ENCODE data around the gene LDAH.
A peak's percentile ranks its signal among the peaks of the same experiment; 100 is the strongest.
"Not testable (repeated sequence)": the region's sequence is repeated elsewhere in the genome, so short reads cannot be mapped to it uniquely, and the experiment has no call there.

LDAH gene

DNA sequence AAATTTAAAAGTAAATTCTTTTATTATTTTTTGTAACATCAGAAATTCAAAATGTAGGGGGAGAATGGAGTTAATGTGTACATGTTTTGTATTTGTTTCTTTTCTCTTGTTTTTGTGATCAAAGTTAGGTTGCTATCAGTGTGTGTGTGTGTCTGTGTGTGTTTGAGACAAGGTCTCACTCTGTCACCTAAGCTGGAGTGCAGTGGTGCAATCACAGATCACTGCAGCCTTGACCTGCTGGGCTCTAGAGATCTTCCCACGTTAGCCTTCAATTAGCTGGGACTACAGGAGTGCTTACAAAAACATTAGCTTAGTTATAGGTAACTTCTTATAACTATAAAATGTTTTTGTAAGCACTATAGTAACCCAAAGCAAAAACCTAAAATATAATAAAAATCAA, 105.3 kb downstream of the LDAH start:
- no peak for DNase-seq

DNA sequence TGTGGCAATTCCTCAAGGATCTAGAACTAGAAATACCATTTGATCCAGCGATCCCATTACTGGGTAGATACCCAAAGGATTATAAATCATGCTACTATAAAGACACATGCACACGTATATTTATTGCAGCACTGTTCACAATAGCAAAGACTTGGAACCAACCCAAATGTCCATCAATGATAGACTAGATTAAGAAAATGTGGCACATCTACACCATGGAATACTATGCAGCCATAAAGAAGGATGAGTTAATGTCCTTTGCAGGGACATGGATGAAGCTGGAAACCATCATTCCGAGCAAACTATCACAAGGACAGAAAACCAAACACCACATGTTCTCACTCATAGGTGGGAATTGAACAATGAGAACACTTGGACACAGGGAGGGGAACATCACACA, 106.7 kb downstream of the LDAH start:
- not testable (repeated sequence) for DNase-seq

DNA sequence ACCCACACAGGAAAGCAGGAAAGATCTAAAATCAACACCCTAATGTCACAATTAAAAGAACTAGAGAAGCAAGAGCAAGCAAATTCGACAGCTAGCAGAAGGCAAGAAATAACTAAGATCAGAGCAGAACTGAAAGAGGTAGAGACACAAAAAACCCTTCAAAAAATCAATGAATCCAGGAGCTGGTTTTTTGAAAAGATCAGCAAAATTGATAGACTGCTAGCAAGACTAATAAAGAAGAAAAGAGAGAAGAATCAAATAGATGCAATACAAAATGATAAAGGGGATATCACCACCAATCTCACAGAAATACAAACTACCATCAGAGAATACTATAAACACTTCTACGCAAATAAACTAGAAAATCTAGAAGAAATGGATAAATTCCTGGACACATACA, 108.5 kb downstream of the LDAH start:
- DNase-seq = not testable (repeated sequence)

DNA sequence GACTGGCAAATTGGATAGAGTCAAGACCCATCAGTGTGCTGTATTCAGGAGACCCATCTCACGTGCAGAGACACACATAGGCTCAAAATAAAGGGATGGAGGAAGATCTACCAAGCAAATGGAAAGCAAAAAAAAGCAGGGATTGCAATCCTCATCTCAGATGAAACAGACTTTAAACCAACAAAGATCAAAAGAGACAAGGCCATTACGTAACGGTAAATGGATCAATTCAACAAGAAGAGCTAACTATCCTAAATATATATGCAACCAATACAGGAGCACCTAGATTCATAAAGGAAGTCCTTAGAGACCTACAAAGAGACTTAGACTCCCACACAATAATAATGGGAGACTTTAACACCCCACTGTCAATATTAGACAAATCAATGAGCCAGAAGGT, 109.3 kb downstream of the LDAH start:
- DNase-seq = not testable (repeated sequence)

DNA sequence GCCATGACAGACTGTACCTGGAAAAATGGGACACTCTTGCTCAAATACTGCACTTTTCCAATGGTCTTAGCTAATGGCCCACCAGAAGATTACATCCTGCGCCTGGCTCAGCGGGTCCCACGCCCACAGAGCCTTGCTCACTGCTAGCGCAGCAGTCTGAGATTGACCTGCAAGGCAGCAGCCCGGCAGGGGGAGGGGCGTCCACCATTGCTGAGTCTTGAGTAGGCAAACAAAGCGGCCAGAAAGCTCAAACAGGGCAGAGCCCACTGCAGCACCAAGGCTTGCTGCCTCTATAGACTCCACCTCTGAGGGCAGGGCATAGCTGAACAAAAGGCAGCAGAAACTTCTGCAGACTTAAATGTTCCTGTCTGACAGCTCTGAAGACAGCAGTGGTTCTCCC, 111.3 kb downstream of the LDAH start:
- not testable (repeated sequence) for DNase-seq

DNA sequence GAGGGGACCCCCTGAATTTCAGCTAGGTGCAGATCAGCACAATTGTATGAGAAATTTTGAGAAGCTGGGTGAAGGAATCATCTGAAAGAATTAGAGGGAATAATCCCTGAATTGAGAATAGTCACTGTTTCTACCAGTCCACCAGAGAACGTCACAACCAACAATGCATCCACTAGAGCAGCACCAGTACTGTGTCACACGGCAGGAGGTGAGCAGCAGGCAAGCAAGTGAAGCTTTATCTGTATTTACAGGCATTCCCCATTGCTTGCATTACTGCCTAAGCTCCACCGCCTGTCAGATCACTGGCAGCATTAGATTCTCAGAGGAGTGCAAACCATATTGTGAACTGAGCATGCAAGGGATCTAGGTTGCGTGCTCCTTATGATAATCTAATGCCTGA, 115.3 kb downstream of the LDAH start:
- DNase-seq = no peak

DNA sequence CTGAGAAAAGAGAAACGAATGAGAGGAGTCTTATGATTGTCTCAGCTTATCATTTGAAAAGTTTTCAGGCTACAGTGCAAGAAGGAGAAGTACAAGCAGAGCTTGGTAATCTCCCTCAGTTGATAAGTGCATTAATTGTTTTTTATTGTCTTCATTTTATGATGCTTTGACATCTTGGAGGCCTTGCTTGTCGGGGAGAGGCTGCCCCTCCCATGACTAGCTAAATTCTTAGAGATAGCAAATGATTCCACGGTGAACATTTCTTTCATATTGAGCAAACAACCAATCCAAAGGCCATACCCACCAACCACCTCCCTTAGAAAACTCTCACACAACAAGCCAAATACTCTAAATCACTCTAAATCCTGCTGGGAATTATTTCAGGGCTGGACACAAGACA, 116.1 kb downstream of the LDAH start:
- no peak for DNase-seq

DNA sequence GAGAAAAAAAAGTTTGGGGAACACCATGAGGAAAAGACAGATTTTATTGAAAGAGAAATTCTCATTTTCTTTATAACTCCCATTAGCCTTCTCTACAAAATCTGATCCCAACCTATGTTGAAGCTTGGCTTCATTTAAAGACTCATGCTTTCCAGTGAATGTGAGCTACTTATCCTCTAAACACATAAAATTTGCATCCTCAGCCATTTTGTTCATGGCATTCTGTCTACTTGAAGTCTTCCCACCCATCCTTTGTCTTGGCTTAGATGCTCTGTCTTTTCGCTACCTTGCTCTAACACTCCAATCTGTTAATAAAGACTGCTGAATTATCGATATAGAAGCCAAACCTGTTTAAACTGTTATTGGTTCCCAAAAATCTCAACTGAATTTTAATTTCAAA, 116.7 kb downstream of the LDAH start:
- DNase-seq = no peak

DNA sequence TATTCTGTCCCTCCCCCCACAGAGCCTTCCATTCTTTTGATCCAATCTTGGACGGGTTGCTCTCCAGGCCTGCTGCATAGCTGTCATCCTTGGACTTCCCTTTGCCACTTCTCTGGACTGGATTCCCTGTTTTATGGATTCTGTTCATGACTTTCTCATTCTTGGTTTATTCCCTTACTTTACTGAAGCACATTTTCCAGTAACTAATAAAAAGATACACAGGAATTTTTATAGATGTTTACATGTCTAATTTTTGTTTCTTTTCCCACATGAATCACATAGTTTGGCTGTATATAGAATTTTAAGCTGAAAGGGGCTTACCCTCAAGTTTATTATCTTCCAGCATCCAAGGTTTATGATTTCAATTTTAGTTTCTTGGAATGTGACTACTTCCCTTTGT, 118.0 kb downstream of the LDAH start:
- DNase-seq = no peak

DNA sequence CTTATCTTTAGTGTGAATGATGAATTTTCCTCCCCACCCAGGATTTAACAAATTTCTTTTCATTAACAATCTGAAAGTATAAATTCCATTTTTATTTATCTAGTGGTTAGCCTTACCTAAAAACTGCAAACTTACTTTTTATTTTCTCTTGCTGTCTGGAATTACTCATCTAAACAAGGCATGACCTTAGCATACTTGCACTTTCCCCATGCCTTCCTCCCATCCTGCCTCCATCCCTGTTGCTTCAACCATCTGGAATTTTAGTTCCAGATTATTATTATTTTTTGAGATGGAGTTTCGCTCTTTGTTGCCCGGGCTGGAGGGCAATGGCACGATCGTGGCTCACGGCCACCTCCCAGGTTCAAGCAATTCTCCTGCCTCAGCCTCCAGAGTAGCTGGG, 120.3 kb downstream of the LDAH start:
- no peak for DNase-seq

DNA sequence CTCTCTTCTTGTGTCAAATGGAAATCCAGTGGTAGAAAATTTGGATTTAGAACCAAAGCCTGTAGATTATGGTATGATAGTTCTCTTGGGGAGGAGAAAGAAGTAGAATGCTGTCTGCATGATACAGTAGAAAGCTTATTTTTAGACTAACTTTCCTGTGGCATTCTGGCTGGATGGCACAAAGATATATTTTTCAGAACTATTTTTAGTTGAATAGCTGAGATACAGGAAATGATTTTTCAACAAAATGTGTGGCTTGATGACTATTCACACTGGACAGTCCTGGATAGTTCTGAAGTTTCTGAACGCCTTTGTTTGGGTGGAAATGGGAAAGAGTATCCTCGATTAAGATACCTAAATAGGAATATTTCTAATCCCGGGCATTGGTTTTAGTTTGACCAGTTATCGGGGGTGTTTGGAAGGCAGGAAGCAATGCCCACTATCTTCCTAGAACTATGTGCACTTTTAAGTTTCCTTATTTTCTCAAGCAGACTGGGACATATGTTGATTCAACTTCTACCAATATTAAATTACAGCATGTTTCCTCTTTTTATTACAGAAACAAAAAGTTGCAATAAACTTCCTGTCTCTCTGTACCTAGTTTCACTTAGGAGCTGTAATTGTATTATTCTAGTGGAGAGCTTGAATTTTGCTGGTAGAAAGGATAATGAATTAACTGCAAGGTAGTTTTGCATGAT, 123.8 kb downstream of the LDAH start:
- DNase-seq = peak; percentile 64

DNA sequence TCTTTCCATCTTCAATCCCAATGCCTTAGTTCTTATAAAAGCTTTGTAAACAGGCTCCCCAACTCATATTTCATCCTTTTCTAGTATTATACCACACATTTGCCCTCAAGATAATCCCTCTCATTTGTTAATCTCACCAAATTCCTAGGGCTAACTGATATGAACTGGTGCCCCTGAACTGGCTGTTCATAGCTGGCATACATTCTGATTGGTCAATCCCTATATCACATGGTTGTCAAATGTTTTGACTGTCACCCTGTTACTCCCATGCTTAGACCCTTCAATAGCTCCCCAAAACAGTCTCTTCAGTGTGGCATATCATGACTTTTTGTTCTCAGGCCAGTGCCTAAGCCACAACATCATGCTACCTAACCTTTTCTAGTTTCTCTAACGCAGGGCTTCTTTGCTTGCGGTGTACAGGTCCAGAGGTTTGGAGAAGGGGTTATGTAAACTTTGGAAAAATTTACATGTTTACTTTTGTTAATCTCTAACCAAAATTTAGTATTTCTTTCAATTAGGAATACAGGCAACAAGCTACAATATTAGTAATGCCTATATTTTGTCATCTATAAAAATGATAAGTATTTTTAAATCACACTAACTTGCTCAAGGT, 125.5 kb downstream of the LDAH start:
- no peak for DNase-seq

DNA sequence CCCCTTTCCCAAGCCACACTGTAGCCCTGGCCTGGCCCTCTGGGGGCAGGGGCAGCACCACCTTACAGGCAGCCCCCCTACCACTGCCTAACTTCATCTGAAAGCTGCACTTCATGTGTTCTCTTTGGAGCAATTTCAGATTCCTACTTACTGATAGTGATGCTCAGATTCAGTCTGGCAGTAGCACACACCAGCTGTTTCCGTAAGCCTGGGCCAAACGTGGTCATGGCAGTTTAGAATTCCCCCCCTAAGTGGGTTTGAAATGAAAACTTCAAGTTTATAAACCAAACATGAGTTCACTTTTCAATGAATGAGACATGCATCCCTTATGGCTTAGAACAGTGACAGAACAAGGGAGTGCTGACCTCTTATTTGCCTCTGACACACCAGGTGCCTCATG, 126.5 kb downstream of the LDAH start:
- DNase-seq = no peak

DNA sequence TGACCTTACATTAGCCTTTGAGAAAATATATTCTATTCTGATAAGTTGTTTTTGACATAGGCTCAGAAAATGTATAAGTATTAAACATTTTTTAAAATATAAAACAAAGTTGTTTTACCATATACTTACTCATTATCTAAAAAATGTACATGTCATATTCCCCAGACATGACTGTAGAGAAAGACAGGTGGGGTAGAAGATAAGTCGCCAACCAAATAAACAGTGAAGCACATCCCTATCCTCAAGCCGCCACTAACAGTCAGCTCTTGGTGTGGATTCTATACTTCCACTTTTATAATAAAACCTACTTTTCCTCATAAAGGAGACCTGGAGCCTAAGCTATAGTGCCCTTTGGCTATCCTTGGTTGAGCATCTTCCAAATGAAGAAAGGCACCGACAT, 129.6 kb downstream of the LDAH start:
- no peak for DNase-seq

DNA sequence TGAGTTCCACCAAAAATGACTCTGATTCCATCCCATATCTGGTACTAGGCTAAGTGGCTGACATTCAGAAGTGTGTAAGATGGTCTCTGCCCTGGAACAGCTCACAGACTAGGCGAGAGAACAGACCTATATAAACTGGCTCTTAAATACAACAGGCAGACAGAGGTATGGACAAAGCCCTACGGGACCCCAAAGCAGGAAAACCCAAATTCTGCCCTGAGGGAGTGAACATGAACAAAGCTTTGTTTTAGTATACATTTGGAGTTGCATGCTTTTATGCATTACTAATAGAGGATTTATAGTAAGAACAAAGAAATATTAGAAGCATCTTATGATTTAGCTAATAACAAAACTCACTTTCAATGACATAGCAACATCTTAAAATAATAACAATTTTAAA, 130.8 kb downstream of the LDAH start:
- no peak for DNase-seq

DNA sequence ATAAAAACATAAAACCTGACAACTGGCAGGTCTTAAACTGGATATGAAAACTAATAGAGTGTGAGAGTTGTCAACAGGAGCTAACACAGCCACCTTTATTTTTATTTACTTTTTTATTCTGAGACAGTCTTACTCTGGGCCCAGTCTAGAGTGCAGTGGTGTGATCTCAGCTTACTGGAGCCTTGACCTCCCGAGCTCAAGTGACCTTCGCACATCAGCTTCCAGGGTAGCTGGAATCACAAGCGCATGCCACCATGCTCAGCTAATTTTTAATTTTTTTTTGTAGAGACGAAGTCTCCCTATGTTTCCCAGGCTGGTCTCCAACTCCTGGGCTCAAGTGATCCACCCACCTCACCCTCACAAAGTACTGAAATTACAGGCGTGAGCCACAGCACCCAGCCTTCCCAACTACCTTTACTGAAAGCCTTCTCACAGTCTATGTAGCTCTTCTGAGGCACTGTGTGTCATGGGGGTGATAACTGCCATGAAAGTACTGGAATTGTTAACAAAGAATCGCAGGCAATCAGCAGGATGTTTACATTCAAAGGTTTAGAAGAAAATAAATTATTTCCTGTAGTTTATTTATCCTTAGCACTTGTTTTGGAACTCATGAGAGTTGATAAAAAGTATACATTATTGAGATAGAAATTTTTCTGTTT, 131.7 kb downstream of the LDAH start:
- DNase-seq = no peak

DNA sequence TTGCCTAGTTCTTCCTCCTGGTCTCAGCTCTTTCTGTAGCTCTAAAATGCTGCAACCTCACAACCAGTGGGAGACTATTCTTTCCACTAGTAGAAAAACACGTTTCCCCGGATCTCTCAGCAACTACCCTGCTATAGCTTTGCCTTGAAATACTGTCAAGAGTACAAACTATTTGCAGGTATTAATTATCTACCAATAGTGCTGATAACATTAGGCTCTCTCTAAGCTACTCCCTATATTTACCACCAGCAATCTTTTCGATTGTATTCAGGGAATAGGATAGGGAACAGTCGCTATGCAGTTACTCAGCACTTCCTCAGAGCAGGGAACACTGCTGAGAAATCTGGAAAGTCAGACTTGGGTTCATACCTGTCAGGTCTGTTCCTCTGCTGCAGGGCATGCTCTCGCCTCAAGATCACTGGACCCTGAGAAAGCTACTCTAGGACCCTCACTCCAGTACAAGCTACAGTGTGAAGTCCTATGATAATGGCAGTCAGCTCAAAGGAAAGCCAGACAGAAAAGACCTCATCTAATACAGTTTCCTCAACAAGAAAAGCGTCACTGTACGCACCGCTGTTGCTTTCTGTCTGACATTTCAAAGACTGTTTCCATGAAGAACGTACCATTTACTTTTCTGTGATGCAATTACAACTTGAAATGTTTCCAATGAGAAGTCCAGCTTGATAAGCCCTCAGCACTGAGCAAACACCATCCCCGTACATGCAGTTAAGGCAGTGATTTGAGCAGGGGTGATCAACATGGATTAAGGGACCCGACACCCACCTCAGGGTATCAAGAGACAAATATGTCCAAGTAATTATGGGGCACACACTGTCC, 133.3 kb downstream of the LDAH start:
- no peak for DNase-seq

DNA sequence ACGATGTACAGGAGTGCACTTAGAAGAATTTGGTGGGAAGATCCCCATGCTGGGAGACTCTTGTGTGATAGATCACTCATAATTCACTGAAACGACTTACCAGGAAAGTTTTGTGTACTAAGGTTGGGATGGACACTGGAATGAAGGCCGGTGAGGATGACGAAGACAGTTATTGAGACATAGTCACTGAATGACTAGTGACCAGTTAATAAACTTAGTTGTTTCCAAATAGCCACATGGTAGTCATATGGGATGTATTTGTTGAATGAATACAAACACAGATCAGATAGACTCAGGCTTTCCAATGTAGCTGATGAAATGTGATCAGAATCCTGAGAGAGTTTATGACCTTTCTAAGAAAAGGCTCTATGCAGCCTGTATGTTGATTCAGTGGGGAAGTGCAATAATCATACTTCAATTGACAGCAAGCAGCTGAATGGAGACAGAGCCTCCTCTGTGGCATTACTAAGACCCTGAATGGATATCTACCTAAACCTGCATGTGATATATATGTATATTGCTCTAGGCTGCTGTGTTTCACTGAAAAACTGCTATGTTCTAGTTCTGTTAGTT, 135.6 kb downstream of the LDAH start:
- no peak for DNase-seq

DNA sequence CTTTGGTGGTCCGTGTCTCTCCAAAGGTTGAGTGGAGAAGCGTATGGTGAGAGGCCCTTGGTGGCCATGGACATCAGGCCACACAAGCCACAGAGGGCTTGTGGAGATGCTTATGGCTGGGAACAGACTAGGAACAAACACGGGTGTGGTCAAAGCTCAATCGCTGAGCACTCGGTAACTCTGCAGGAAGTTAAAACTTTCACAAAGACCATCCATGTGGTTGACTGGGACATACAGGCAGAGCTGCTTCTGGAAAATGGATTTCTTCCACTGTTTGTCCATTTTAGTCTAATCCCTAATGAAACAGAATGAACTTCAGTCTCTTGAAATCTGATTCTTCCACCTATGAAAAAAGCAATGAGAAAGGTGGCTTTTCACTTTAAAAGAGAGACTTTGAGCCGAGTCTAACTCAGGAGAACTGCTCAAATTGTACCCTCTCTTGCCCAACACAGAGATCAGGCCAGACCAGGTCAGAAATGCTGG, 138.3 kb downstream of the LDAH start:
- DNase-seq = no peak

DNA sequence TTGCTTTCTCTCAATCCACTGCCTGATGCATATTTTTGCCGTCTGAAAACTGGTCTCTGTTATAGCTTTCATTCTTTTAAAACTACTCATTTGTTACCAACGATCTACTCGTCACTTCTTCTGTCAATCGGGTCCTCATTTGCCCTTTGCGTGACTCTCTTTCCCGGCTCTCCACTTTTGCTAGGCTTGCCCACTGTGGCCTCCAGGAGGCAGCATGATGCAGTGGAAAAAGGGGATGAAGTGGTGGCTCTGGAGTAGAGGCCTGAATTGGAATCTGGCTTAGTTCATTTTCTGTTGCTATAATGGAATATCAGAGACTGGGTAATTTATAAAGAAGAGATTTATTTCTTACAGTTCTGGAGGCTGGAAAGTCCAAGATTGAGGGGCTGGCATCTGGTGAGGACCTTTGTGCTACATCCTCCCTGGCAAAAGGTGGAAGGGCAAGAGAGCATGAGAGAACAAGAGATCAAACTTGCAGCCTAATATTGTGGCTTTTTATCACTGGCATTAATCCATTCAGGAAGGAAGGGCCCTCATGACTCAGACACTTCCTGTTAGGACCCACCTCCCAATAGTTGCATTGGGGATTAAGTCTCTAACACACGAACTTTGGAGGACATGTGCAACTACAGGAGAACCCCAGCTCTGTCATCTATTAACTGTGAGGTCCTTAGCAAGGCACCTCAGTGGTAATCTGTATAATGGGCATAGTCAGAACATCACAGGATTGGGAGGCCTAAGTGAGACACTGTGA, 140.6 kb downstream of the LDAH start:
- no peak for DNase-seq

DNA sequence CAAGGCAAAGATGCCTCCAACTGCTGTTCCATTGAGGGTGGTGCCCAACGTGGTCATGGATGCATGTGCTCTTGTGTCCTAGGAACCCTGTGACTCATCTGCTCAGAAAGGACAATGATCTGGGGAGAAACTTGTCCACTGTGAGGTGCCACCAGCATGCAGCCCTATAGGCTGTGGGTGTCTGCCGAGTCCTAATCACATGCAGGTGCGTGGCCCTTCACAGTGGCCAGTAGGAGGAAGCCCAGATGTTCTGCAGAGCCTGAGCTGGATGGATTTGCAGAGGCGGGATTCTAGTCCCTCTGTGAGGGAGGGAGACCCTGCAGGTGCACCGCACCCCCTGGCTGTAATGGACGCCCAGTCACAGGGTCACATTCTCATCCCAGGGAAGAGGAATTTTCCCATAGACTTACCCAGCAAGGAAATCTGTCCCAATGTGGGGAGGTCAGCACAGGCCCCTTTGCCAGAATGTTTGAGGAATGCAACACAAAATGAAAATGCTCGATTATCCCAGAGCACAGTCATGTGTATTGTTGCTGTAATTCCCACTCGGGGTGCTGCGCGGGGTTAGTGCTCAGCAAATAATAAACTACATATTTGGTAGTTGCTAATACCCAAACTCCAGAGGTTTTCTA, 142.0 kb downstream of the LDAH start:
- DNase-seq = no peak

DNA sequence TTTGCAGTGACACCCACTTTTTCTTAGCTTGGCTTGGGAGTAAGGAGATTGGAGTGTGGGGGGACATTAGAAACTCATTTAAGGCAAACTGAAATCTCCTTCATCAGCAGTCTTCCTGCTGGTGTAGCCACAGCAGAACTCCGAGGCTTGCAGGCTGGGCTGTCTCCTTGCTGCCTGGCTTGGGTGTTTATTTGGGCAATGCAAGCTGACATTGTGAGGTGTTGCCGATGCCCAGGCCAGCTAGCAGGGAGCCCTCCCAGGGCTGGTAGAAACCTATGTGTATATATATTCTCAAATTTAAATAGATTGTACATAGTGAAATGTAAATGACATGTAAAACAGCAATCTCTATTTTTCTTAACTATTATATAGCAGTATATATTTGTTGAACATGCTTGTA, 144.1 kb downstream of the LDAH start:
- no peak for DNase-seq
